GM10248 (cell line): ENCODE results near the gene NTN3.

ENCODE experiments used
- CTCF ChIA-PET: fragments of 300-600 bp; sonication (Branson Sonifier 250); formaldehyde crosslinking; extraction: SDS; loops from one replicate; lab custom pipeline; 2021; ENCODE audit warnings: antibody characterized with exemption; lab: Yijun Ruan, JAX
- POLR2A ChIA-PET: fragments of 350-650 bp; sonication (Branson Sonifier 250); formaldehyde crosslinking; extraction: SDS; loops from one replicate; lab custom pipeline; 2020; ENCODE audit warnings: antibody characterized with exemption; lab: Yijun Ruan, JAX
- DNase-seq: peaks from one replicate; pipeline ENCODE4 v3.0.0; 2012; ENCODE audit errors: extremely low spot score
- TF ChIP-seq, protein P1 (sequence below): IDR thresholded peaks from 2 replicates; pipeline ENCODE4 v1.5.1; 2012; ENCODE audit warnings: mild to moderate bottlenecking, low read depth; ENCODE audit errors: extremely low read depth, missing control alignments, control extremely low read depth

NTN3 gene

DNA sequence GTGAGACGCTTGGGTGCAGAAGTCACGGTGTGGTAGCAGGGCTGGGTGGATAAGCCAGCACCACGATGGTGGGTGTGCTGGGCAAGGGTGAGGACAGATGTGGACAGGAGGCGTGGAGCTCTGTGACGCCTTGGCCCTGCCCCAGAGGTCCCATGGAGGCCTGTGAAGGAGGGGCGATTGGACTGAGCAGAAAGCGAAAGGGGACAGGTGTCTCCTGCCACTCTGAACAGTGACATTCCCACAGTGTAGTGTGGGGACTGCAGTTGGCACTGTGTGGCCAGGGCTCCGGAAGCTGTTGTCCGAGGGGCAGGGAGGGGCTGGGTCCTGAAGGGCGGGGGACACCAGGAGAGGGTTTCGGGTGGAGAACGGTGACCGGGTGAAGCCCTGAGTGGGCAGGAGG, 11.2 kb downstream of the NTN3 start:
- ChIA-PET CTCF (interaction anchor here (0.8 to 1.2 kb wide), 2 partner anchors 19 to 231 kb away, joined by 3 read pairs; partner anchors contain the start of gene ECI1), POLR2A (no interaction called here)
- DNase-seq, result no peak
- TF ChIP-seq, protein P1, sequence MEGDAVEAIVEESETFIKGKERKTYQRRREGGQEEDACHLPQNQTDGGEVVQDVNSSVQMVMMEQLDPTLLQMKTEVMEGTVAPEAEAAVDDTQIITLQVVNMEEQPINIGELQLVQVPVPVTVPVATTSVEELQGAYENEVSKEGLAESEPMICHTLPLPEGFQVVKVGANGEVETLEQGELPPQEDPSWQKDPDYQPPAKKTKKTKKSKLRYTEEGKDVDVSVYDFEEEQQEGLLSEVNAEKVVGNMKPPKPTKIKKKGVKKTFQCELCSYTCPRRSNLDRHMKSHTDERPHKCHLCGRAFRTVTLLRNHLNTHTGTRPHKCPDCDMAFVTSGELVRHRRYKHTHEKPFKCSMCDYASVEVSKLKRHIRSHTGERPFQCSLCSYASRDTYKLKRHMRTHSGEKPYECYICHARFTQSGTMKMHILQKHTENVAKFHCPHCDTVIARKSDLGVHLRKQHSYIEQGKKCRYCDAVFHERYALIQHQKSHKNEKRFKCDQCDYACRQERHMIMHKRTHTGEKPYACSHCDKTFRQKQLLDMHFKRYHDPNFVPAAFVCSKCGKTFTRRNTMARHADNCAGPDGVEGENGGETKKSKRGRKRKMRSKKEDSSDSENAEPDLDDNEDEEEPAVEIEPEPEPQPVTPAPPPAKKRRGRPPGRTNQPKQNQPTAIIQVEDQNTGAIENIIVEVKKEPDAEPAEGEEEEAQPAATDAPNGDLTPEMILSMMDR, result no peak

- no peak for DNase-seq
These were observed 11.8 kb downstream of the NTN3 start for GRCh38 chr16:2482708-2483534.

GRCh38 chr16:2483939-2484897, 13.1 kb downstream of the NTN3 start:
- ChIA-PET POLR2A (no interaction called here), CTCF (interaction anchor here (2.3 kb wide), 1 partner anchor 17 kb away, joined by 13 read pairs; no protein-coding TSS in a partner anchor)
- TF ChIP-seq, protein P1, result no peak
- DNase-seq, result no peak

More at GRCh38 chr16:2482708-2483534, 11.8 kb downstream of the NTN3 start:
- POLR2A ChIA-PET, result no interaction called here
- TF ChIP-seq, protein P1, result no peak
- CTCF ChIA-PET, result interaction anchor here (0.8 to 1.2 kb wide), 3 partner anchors 18 to 232 kb away, joined by 3 read pairs; partner anchors contain the start of genes ABCA3 and ECI1

- no peak for DNase-seq
- TF ChIP-seq, protein P1, result no peak
- ChIA-PET CTCF (interaction anchor here (1.1 to 2.3 kb wide), 2 partner anchors 17 to 145 kb away, joined by 3 to 13 read pairs; partner anchors contain the start of gene ABCA3), POLR2A (interaction anchor here (0.6 kb wide), 1 partner anchor 259 kb away, joined by 3 read pairs; no protein-coding TSS in a partner anchor)
These were observed 13.9 kb downstream of the NTN3 start for GRCh38 chr16:2484898-2485508.

GRCh38 chr16:2485811-2486507, 14.9 kb downstream of the NTN3 start:
- DNase-seq, result no peak
- ChIA-PET POLR2A (no interaction called here), CTCF (interaction anchor here (1.0 to 8.1 kb wide), 14 partner anchors 9 to 482 kb away, joined by 3 to 36 read pairs (median 4); partner anchors contain the start of gene ABCA3)
- TF ChIP-seq, protein P1, result no peak
